ENCODE data around the gene ESRRG.

ESRRG gene

GRCh38 chr1:216626394-216627067, 96.7 kb downstream of the ESRRG start:
- Histone ChIP-seq H3K9ac (ENCODE audit: low read depth, low read length) (no peak overlapping the region), H3K27me3 (ENCODE audit: control insufficient read depth, insufficient read depth, low read length) (no peaks in the 10 kb centered on the region), H3K9me3 (replicated peaks; ENCODE audit: low read length) (no peaks in the 10 kb centered on the region), H3K4me3 (ENCODE audit: low read length) (no peak overlapping the region), H3K4me2 (ENCODE audit: low read length) (no peak overlapping the region), H3K36me3 (ENCODE audit: insufficient read depth, low read length) (no peaks in the 10 kb centered on the region), H3K4me1 (ENCODE audit: control insufficient read depth, insufficient read depth, low read length) (no peaks in the 10 kb centered on the region)

GRCh38 chr1:216621536-216621935, 101.7 kb downstream of the ESRRG start:
- Histone ChIP-seq H3K36me3 (ENCODE audit: insufficient read depth, low read length) (no peaks in the 10 kb centered on the region), H3K4me2 (ENCODE audit: low read length) (no peak overlapping the region), H3K9me3 (replicated peaks; ENCODE audit: low read length) (no peaks in the 10 kb centered on the region), H3K27me3 (ENCODE audit: control insufficient read depth, insufficient read depth, low read length) (no peaks in the 10 kb centered on the region), H3K4me3 (ENCODE audit: low read length) (no peak overlapping the region), H3K4me1 (ENCODE audit: control insufficient read depth, insufficient read depth, low read length) (no peaks in the 10 kb centered on the region), H3K9ac (ENCODE audit: low read depth, low read length) (no peak overlapping the region)

GRCh38 chr1:216617081-216617875, 106.0 kb downstream of the ESRRG start:
- no peak overlapping the region for H3K4me2 ChIP-seq (ENCODE audit: low read length)
- no peaks in the 10 kb centered on the region for H3K27me3 ChIP-seq (ENCODE audit: control insufficient read depth, insufficient read depth, low read length)
- H3K9me3 ChIP-seq (replicated peaks; ENCODE audit: low read length), result no peaks in the 10 kb centered on the region
- no peak overlapping the region for H3K9ac ChIP-seq (ENCODE audit: low read depth, low read length)
- no peak overlapping the region for H3K4me3 ChIP-seq (ENCODE audit: low read length)
- H3K4me1 ChIP-seq (ENCODE audit: control insufficient read depth, insufficient read depth, low read length), result no peaks in the 10 kb centered on the region
- no peaks in the 10 kb centered on the region for H3K36me3 ChIP-seq (ENCODE audit: insufficient read depth, low read length)

- no peaks in the 10 kb centered on the region for H3K27me3 ChIP-seq (ENCODE audit: control insufficient read depth, insufficient read depth, low read length)
These were observed 106.8 kb downstream of the ESRRG start for GRCh38 chr1:216616425-216616824.

GRCh38 chr1:216614011-216614934, 109.0 kb downstream of the ESRRG start:
- no peak overlapping the region for H3K9ac ChIP-seq (ENCODE audit: low read depth, low read length)
- H3K4me3 ChIP-seq (ENCODE audit: low read length), result no peak overlapping the region
- H3K9me3 ChIP-seq (replicated peaks; ENCODE audit: low read length), result no peaks in the 10 kb centered on the region

More at GRCh38 chr1:216616425-216616824, 106.8 kb downstream of the ESRRG start:
- Histone ChIP-seq H3K4me1 (ENCODE audit: control insufficient read depth, insufficient read depth, low read length) (no peaks in the 10 kb centered on the region), H3K4me2 (ENCODE audit: low read length) (no peak overlapping the region), H3K9me3 (replicated peaks; ENCODE audit: low read length) (no peaks in the 10 kb centered on the region), H3K4me3 (ENCODE audit: low read length) (no peak overlapping the region), H3K36me3 (ENCODE audit: insufficient read depth, low read length) (no peaks in the 10 kb centered on the region), H3K9ac (ENCODE audit: low read depth, low read length) (no peak overlapping the region)

GRCh38 chr1:216612291-216612690, 110.9 kb downstream of the ESRRG start:
- no peak overlapping the region for H3K4me2 ChIP-seq (ENCODE audit: low read length)
- H3K36me3 ChIP-seq (ENCODE audit: insufficient read depth, low read length), result no peaks in the 10 kb centered on the region
- no peaks in the 10 kb centered on the region for H3K4me1 ChIP-seq (ENCODE audit: control insufficient read depth, insufficient read depth, low read length)
- no peaks in the 10 kb centered on the region for H3K27me3 ChIP-seq (ENCODE audit: control insufficient read depth, insufficient read depth, low read length)
- H3K9ac ChIP-seq (ENCODE audit: low read depth, low read length), result no peak overlapping the region
- H3K9me3 ChIP-seq (replicated peaks; ENCODE audit: low read length), result no peaks in the 10 kb centered on the region
- no peak overlapping the region for H3K4me3 ChIP-seq (ENCODE audit: low read length)

More at GRCh38 chr1:216614011-216614934, 109.0 kb downstream of the ESRRG start:
- no peaks in the 10 kb centered on the region for H3K36me3 ChIP-seq (ENCODE audit: insufficient read depth, low read length)
- H3K4me1 ChIP-seq (ENCODE audit: control insufficient read depth, insufficient read depth, low read length), result no peaks in the 10 kb centered on the region
- no peak overlapping the region for H3K4me2 ChIP-seq (ENCODE audit: low read length)
- no peaks in the 10 kb centered on the region for H3K27me3 ChIP-seq (ENCODE audit: control insufficient read depth, insufficient read depth, low read length)

GRCh38 chr1:216607067-216607697, 116.0 kb downstream of the ESRRG start:
- no peaks in the 10 kb centered on the region for H3K27me3 ChIP-seq (ENCODE audit: control insufficient read depth, insufficient read depth, low read length)

GRCh38 chr1:216606047-216606637, 117.1 kb downstream of the ESRRG start:
- H3K9ac ChIP-seq (ENCODE audit: low read depth, low read length), result no peak overlapping the region

More at GRCh38 chr1:216607067-216607697, 116.0 kb downstream of the ESRRG start:
- Histone ChIP-seq H3K4me1 (ENCODE audit: control insufficient read depth, insufficient read depth, low read length) (no peaks in the 10 kb centered on the region), H3K36me3 (ENCODE audit: insufficient read depth, low read length) (no peaks in the 10 kb centered on the region), H3K4me3 (ENCODE audit: low read length) (no peak overlapping the region), H3K9ac (ENCODE audit: low read depth, low read length) (no peak overlapping the region), H3K9me3 (replicated peaks; ENCODE audit: low read length) (no peaks in the 10 kb centered on the region), H3K4me2 (ENCODE audit: low read length) (no peak overlapping the region)

GRCh38 chr1:216604771-216605170, 118.5 kb downstream of the ESRRG start:
- Histone ChIP-seq H3K9ac (ENCODE audit: low read depth, low read length) (no peak overlapping the region), H3K4me1 (ENCODE audit: control insufficient read depth, insufficient read depth, low read length) (peaks cover 13% of the 10 kb centered on the region), H3K4me3 (ENCODE audit: low read length) (no peak overlapping the region), H3K4me2 (ENCODE audit: low read length) (no peak overlapping the region), H3K36me3 (ENCODE audit: insufficient read depth, low read length) (no peaks in the 10 kb centered on the region), H3K9me3 (replicated peaks; ENCODE audit: low read length) (no peaks in the 10 kb centered on the region), H3K27me3 (ENCODE audit: control insufficient read depth, insufficient read depth, low read length) (no peaks in the 10 kb centered on the region)

More at GRCh38 chr1:216606047-216606637, 117.1 kb downstream of the ESRRG start:
- Histone ChIP-seq H3K36me3 (ENCODE audit: insufficient read depth, low read length) (no peaks in the 10 kb centered on the region), H3K27me3 (ENCODE audit: control insufficient read depth, insufficient read depth, low read length) (no peaks in the 10 kb centered on the region), H3K4me3 (ENCODE audit: low read length) (no peak overlapping the region), H3K4me1 (ENCODE audit: control insufficient read depth, insufficient read depth, low read length) (peaks cover 5% of the 10 kb centered on the region), H3K9me3 (replicated peaks; ENCODE audit: low read length) (no peaks in the 10 kb centered on the region), H3K4me2 (ENCODE audit: low read length) (no peak overlapping the region)

GRCh38 chr1:216600730-216601609, 122.3 kb downstream of the ESRRG start:
- peak overlapping the region; percentile 97 for H3K4me2 ChIP-seq (ENCODE audit: low read length)
- H3K36me3 ChIP-seq (ENCODE audit: insufficient read depth, low read length), result no peaks in the 10 kb centered on the region
- peak overlapping the region; percentile 78 for H3K4me3 ChIP-seq (ENCODE audit: low read length)
- no peaks in the 10 kb centered on the region for H3K9me3 ChIP-seq (replicated peaks; ENCODE audit: low read length)
- H3K9ac ChIP-seq (ENCODE audit: low read depth, low read length), result peak overlapping the region; percentile 98
- peaks cover 14% of the 10 kb centered on the region for H3K4me1 ChIP-seq (ENCODE audit: control insufficient read depth, insufficient read depth, low read length)
- H3K27me3 ChIP-seq (ENCODE audit: control insufficient read depth, insufficient read depth, low read length), result no peaks in the 10 kb centered on the region

All from skeletal muscle satellite cell (primary cell).